Measurements from ENCODE around the gene FTCDNL1. TPM values are rescaled to one million over a fixed set of nuclear protein-coding genes. Genes with fewer than 3 reads are reported as not detected.
A peak's percentile ranks its signal among the peaks of the same experiment; 100 is the strongest.

Gene FTCDNL1
- total RNA-seq, 1 experiment from 2014 or later, result 2.0 TPM

DNA sequence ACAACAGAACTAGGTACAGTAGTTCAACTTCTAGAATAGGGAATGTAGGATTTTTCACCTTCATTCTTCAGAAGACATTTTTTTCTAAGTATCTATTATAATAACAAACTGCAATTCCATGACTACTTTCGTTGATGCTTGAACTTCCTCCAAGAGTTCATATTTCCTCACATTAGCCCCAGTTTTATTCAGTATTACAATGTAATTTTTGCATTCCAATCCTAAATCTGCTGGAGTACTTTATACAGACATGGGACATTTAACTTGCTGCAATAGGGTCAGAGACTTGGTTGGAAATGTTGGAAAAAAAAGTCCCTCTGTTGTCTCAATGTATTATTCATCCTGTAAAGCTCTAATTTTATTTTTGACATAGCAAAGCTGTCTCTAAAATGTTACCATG lies 19.6 kb upstream of the FTCDNL1 start:
- Histone ChIP-seq H3K79me1 (ENCODE audit: insufficient read depth, low read depth, low read length, poor library complexity, severe bottlenecking) (no peaks in the 10 kb centered on the region), H3K9me3 (ENCODE audit: control insufficient read depth, low read depth, low read length) (no peaks in the 10 kb centered on the region), H2BK15ac (ENCODE audit: low read depth, low read length) (no peak overlapping the region), H3K23ac (ENCODE audit: insufficient read length, low read depth, low read length) (no peak overlapping the region), H3K4me2 (ENCODE audit: insufficient read depth, insufficient read length, low read length) (no peak overlapping the region), H3K27me3 (ENCODE audit: insufficient read depth, low read length) (no peaks in the 10 kb centered on the region), H3K18ac (ENCODE audit: insufficient read length, low read depth, low read length) (no peak overlapping the region), H3K79me2 (ENCODE audit: insufficient read depth, low read length) (no peaks in the 10 kb centered on the region), H4K20me1 (ENCODE audit: control insufficient read depth, insufficient read depth, insufficient read length) (no peaks in the 10 kb centered on the region), H3K56ac (ENCODE audit: insufficient read length, low read depth, low read length) (no peak overlapping the region), H2BK20ac (ENCODE audit: low read depth, low read length, poor library complexity, severe bottlenecking) (no peak overlapping the region), H3T11ph (ENCODE audit: low read length) (no peak overlapping the region), H2AFZ (ENCODE audit: low read length) (no peak overlapping the region), H3K27ac (ENCODE audit: insufficient read length, low read depth, low read length) (no peak overlapping the region), H4K8ac (replicated peaks; ENCODE audit: insufficient read length, low read depth, low read length) (no peak overlapping the region), H3K23me2 (ENCODE audit: insufficient read length, low read depth, low read length, poor library complexity, severe bottlenecking) (no peaks in the 10 kb centered on the region), H2BK12ac (ENCODE audit: insufficient read length, low read depth, low read length) (no peak overlapping the region), H3K4ac (ENCODE audit: low read depth, low read length) (no peak overlapping the region), H4K91ac (ENCODE audit: insufficient read length, low read depth, low read length) (no peak overlapping the region), H3K14ac (ENCODE audit: insufficient read depth, low read length) (no peak overlapping the region), H3K9ac (ENCODE audit: extremely low read depth, insufficient read length, low read length) (no peak overlapping the region), H4K5ac (ENCODE audit: insufficient read length, low read depth, low read length) (no peak overlapping the region), H2BK5ac (ENCODE audit: insufficient read length, low read length) (no peak overlapping the region), H2AK5ac (ENCODE audit: insufficient read length, low read length) (no peak overlapping the region), H2BK120ac (ENCODE audit: low read depth, low read length, poor library complexity, severe bottlenecking) (no peak overlapping the region), H3K4me1 (ENCODE audit: insufficient read depth, low read length) (peaks cover 8% of the 10 kb centered on the region; the same call in 1 of the 2 replicates)
- H3K36me3 Mint-ChIP-seq (ENCODE audit: insufficient read depth in 1 of 3, low read depth in 3 of 3), result peaks cover 16 to 22% (median 16%) of the 10 kb centered on the region in 3 experiments
- H3K27me3 Mint-ChIP-seq (ENCODE audit: low read depth), result no peaks in the 10 kb centered on the region
- no CpG with 5 or more reads among the region's 1 CpG for WGBS (ENCODE audit: extremely low coverage, insufficient read length, low lambda C conversion rate)
- H3K27ac Mint-ChIP-seq, result peak overlapping the region; percentile 15 to 99 (median 99); a peak in 5 of 7 replicates
- DNase-seq, result no peak
- peaks cover 40 to 44% of the 10 kb centered on the region in 2 experiments for H3K4me1 Mint-ChIP-seq
- H3K9me3 Mint-ChIP-seq, result peaks cover 17 to 19% of the 10 kb centered on the region in 2 experiments
- H3K4me3 Mint-ChIP-seq, result no peak overlapping the region; a peak in 1 of 5 replicates
- TF ChIP-seq, protein P1, sequence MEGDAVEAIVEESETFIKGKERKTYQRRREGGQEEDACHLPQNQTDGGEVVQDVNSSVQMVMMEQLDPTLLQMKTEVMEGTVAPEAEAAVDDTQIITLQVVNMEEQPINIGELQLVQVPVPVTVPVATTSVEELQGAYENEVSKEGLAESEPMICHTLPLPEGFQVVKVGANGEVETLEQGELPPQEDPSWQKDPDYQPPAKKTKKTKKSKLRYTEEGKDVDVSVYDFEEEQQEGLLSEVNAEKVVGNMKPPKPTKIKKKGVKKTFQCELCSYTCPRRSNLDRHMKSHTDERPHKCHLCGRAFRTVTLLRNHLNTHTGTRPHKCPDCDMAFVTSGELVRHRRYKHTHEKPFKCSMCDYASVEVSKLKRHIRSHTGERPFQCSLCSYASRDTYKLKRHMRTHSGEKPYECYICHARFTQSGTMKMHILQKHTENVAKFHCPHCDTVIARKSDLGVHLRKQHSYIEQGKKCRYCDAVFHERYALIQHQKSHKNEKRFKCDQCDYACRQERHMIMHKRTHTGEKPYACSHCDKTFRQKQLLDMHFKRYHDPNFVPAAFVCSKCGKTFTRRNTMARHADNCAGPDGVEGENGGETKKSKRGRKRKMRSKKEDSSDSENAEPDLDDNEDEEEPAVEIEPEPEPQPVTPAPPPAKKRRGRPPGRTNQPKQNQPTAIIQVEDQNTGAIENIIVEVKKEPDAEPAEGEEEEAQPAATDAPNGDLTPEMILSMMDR (conservative IDR thresholded peaks at IDR 0.05), result no peak

All from H9 (cell line).